Upper lobe of left lung (tissue), 4 donors: Measurements from ENCODE around the gene CDYL.

Experiments
- EP300 ChIP-seq, 4 donors: sonication (generic); formaldehyde crosslinking; IDR thresholded peaks; one replicate each; pipeline ENCODE4 v1.5.1; 2017; ENCODE audit warnings: antibody characterized with exemption in 4 of 4, control low read depth in 2 of 4
- POLR2A ChIP-seq, 4 donors: fragments of 450-650 bp; IDR thresholded peaks; one replicate each; pipeline ENCODE4 v1.5.1; 2016 to 2017; ENCODE audit warnings: antibody characterized with exemption in 4 of 4, mild to moderate bottlenecking in 2 of 4
- POLR2AphosphoS5 ChIP-seq, 2 donors: sonication (generic); formaldehyde crosslinking; IDR thresholded peaks; one replicate each; pipeline ENCODE4 v1.5.1; 2017; ENCODE audit warnings: antibody characterized with exemption in 2 of 2
- TF ChIP-seq, protein P1 (sequence below), 6 experiments: fragments of 450-650 bp in 4 of 6; fragments of 200-600 bp in 2 of 6; sonication (generic) in 2 of 6; IDR thresholded peaks; one replicate each; pipeline ENCODE4 v1.5.1; 2016 to 2019; ENCODE audit warnings: antibody characterized with exemption in 6 of 6

DNA sequence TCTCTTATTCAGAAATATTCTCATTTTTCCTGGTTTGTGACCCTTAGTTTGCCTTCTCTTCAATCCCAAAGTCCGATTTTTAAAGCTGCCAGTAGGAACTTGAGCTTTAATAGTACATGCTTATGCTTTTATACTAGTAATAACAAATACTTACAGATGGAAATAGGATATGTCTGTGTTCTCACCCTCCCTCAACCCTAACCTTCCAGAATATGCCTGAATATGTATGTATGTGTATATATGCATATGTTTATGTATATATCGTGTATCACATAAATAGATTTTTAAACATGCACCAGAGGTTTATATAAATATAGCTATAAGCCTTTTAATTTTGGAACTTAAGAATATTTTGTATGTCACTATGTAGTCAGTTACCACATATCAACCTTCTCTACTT is 38.8 kb downstream of the CDYL start:
- TF ChIP-seq POLR2AphosphoS5 (IDR thresholded peaks at IDR 0.05) (no peak), POLR2A (IDR thresholded peaks at IDR 0.05) (no peak), EP300 (IDR thresholded peaks at IDR 0.05) (no peak)
- TF ChIP-seq, protein P1, sequence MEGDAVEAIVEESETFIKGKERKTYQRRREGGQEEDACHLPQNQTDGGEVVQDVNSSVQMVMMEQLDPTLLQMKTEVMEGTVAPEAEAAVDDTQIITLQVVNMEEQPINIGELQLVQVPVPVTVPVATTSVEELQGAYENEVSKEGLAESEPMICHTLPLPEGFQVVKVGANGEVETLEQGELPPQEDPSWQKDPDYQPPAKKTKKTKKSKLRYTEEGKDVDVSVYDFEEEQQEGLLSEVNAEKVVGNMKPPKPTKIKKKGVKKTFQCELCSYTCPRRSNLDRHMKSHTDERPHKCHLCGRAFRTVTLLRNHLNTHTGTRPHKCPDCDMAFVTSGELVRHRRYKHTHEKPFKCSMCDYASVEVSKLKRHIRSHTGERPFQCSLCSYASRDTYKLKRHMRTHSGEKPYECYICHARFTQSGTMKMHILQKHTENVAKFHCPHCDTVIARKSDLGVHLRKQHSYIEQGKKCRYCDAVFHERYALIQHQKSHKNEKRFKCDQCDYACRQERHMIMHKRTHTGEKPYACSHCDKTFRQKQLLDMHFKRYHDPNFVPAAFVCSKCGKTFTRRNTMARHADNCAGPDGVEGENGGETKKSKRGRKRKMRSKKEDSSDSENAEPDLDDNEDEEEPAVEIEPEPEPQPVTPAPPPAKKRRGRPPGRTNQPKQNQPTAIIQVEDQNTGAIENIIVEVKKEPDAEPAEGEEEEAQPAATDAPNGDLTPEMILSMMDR (IDR thresholded peaks at IDR 0.05): no peak
